DOHH2 (cell line): ENCODE results near the gene NUP210L.
"Not testable (repeated sequence)": the region's sequence is repeated elsewhere in the genome, so short reads cannot be mapped to it uniquely, and the experiment has no call there.

ENCODE experiments used
- H3F3A ChIP-seq: fragments of 200-600 bp; sonication (generic), shearing (Covaris generic); 2 replicates; pipeline ENCODE4 v1.6.0; 2016; ENCODE audit warnings: antibody characterized with exemption, mild to moderate bottlenecking; ENCODE audit not compliant: control insufficient read depth, insufficient read depth
- H3K27ac ChIP-seq: fragments of 200-600 bp; sonication (generic); 2 replicates; pipeline ENCODE4 v1.5.1; 2014; ENCODE audit warnings: low read depth, mild to moderate bottlenecking, low read length, moderate library complexity
- H3K27me3 ChIP-seq: fragments of 200-600 bp; sonication (generic); 2 replicates; pipeline ENCODE4 v1.6.1; 2014; ENCODE audit warnings: mild to moderate bottlenecking, low read length, mixed read lengths; ENCODE audit not compliant: control insufficient read depth
- H3K36me3 ChIP-seq: fragments of 200-600 bp; sonication (generic); 2 replicates; pipeline ENCODE4 v1.6.1; 2014; ENCODE audit warnings: mild to moderate bottlenecking, low read length, moderate library complexity, mixed read lengths; ENCODE audit not compliant: control insufficient read depth
- H3K4me1 ChIP-seq: fragments of 200-600 bp; sonication (generic); 2 replicates; pipeline ENCODE4 v1.6.1; 2014; ENCODE audit warnings: mild to moderate bottlenecking, low read length, mixed read lengths; ENCODE audit not compliant: control insufficient read depth
- H3K4me2 ChIP-seq: fragments of 200-600 bp; sonication (generic); 2 replicates; pipeline ENCODE4 v1.6.0; 2014; ENCODE audit warnings: mild to moderate bottlenecking, low read length, moderate library complexity
- H3K4me3 ChIP-seq: fragments of 200-600 bp; sonication (generic); 2 replicates; pipeline ENCODE4 v1.5.1; 2014; ENCODE audit warnings: mild to moderate bottlenecking, low read length, mixed read lengths
- H3K79me2 ChIP-seq: fragments of 200-600 bp; sonication (generic); 2 replicates; pipeline ENCODE4 v1.6.1; 2014; ENCODE audit warnings: mild to moderate bottlenecking, low read length, mixed read lengths; ENCODE audit not compliant: control insufficient read depth
- H3K9me2 ChIP-seq: fragments of 200-600 bp; sonication (generic); replicated peaks from 2 replicates; pipeline ENCODE4 v1.6.1; 2014; ENCODE audit warnings: mild to moderate bottlenecking, low read length, mixed read lengths; ENCODE audit not compliant: control insufficient read depth
- H3K9me3 ChIP-seq: fragments of 200-600 bp; sonication (generic); 2 replicates; pipeline ENCODE4 v1.6.1; 2014; ENCODE audit warnings: antibody characterized with exemption, low read length, mixed read lengths; ENCODE audit not compliant: control insufficient read depth, insufficient read depth
- H4K20me1 ChIP-seq: fragments of 200-600 bp; sonication (generic); 2 replicates; pipeline ENCODE4 v1.6.0; 2014; ENCODE audit warnings: low read depth, mild to moderate bottlenecking, antibody characterized with exemption, low read length, moderate library complexity; ENCODE audit not compliant: control insufficient read depth, insufficient read depth
- EZH2phosphoT487 ChIP-seq: fragments of 200-600 bp; sonication (generic); IDR thresholded peaks from 2 replicates; pipeline ENCODE4 v1.6.1; 2017; ENCODE audit warnings: borderline replicate concordance, mild to moderate bottlenecking, antibody characterized with exemption, low read length, moderate library complexity, mixed read lengths
- TF ChIP-seq, protein P1 (sequence below): fragments of 200-600 bp; sonication (generic); IDR thresholded peaks from one replicate; pipeline ENCODE4 v1.5.1; 2014; ENCODE audit warnings: antibody characterized with exemption, mild to moderate bottlenecking, low read depth, low read length; ENCODE audit not compliant: poor library complexity, severe bottlenecking

Gene NUP210L

DNA sequence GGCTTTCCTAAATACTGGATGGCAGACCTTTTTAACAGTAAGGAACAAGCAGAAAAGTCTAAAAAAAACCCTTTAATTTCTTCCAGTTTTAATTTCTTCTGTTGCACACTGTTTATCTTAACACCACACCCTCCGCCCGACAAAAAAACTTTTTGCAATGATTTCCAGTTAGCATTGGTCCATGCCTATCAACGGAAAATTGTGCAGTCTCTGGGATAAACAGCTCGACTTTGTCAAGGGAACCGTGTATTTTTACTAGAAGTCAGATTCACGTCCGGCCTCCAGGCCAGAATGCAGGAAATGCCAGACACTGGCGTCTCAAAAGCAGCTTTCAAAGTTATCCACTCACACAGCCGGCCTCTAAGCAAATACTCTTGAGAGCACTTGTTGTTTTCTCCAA is 378 bp upstream of the NUP210L start:
- peaks cover 26% of the 10 kb centered on the region for H3F3A ChIP-seq
- H3K4me2 ChIP-seq, result no peak overlapping the region
- no peaks in the 10 kb centered on the region for H3K9me2 ChIP-seq
- peaks cover 2% of the 10 kb centered on the region; the same call in 1 of the 2 replicates for H3K79me2 ChIP-seq
- no peaks in the 10 kb centered on the region for H4K20me1 ChIP-seq
- H3K9me3 ChIP-seq, result no peaks in the 10 kb centered on the region
- peaks cover 28% of the 10 kb centered on the region for H3K4me1 ChIP-seq
- no peak for TF ChIP-seq EZH2phosphoT487
- TF ChIP-seq, protein P1, sequence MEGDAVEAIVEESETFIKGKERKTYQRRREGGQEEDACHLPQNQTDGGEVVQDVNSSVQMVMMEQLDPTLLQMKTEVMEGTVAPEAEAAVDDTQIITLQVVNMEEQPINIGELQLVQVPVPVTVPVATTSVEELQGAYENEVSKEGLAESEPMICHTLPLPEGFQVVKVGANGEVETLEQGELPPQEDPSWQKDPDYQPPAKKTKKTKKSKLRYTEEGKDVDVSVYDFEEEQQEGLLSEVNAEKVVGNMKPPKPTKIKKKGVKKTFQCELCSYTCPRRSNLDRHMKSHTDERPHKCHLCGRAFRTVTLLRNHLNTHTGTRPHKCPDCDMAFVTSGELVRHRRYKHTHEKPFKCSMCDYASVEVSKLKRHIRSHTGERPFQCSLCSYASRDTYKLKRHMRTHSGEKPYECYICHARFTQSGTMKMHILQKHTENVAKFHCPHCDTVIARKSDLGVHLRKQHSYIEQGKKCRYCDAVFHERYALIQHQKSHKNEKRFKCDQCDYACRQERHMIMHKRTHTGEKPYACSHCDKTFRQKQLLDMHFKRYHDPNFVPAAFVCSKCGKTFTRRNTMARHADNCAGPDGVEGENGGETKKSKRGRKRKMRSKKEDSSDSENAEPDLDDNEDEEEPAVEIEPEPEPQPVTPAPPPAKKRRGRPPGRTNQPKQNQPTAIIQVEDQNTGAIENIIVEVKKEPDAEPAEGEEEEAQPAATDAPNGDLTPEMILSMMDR, result no peak
- no peaks in the 10 kb centered on the region for H3K27me3 ChIP-seq
- peaks cover 47% of the 10 kb centered on the region for H3K36me3 ChIP-seq
- H3K4me3 ChIP-seq, result no peak overlapping the region
- H3K27ac ChIP-seq, result no peak overlapping the region

DNA sequence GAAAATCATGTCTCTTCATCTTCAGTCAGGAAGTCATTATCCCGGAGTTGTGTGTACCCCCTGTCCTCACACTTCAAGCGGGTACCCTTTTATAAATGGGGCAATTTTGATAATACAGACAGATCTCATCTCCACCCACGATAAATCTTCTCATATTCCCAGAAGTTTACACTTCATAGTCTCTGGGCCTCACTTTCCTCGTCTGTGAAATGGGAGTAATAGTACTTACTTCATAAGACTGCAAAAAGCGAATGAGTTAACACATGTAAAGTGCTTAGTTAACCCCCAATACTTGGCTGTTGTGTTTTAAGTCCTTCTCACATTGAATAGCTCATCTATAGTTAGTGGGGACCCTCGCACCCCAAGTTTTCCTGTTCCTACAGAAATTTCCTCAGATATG is 820 bp downstream of the NUP210L start:
- H3K27ac ChIP-seq, result no peak overlapping the region
- H3F3A ChIP-seq, result peaks cover 16% of the 10 kb centered on the region
- peaks cover 35% of the 10 kb centered on the region for H3K36me3 ChIP-seq
- H3K4me1 ChIP-seq, result peaks cover 16% of the 10 kb centered on the region
- H3K4me3 ChIP-seq, result no peak overlapping the region
- no peaks in the 10 kb centered on the region for H3K9me3 ChIP-seq
- no peak overlapping the region for H3K4me2 ChIP-seq
- H3K27me3 ChIP-seq, result no peaks in the 10 kb centered on the region
- TF ChIP-seq, protein P1, result no peak
- no peak for TF ChIP-seq EZH2phosphoT487
- H4K20me1 ChIP-seq, result no peaks in the 10 kb centered on the region
- H3K9me2 ChIP-seq, result no peaks in the 10 kb centered on the region
- no peaks in the 10 kb centered on the region for H3K79me2 ChIP-seq

DNA sequence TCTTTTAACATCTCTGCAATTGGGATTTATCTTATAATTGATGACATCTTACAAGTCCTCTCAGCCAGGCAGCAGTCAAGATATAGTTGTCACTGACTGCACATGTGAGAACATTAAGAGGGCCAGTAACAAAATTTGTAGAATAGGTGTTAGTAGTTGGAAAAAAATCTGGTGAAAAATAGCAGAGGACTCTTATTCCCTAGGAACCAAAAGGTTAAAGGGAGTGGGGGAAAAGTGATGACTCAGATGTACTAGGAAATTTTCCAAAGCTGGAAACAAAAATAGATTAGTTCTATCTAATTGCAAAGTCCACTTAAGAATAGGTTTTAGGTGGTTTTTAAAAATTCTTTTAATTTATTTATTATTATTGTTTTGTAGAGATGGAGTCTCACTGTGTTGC is 3.6 kb downstream of the NUP210L start:
- H3K79me2 ChIP-seq, result no peaks in the 10 kb centered on the region
- no peaks in the 10 kb centered on the region for H3K9me3 ChIP-seq
- H3K36me3 ChIP-seq, result peaks cover 13% of the 10 kb centered on the region
- no peak overlapping the region for H3K4me2 ChIP-seq
- H3K27me3 ChIP-seq, result no peaks in the 10 kb centered on the region
- TF ChIP-seq, protein P1, result no peak
- no peak for TF ChIP-seq EZH2phosphoT487
- H3K9me2 ChIP-seq, result no peaks in the 10 kb centered on the region
- no peak overlapping the region for H3K27ac ChIP-seq
- H3K4me1 ChIP-seq, result no peaks in the 10 kb centered on the region
- no peaks in the 10 kb centered on the region for H4K20me1 ChIP-seq
- peaks cover 6% of the 10 kb centered on the region; the same call in 1 of the 2 replicates for H3F3A ChIP-seq
- H3K4me3 ChIP-seq, result no peak overlapping the region

DNA sequence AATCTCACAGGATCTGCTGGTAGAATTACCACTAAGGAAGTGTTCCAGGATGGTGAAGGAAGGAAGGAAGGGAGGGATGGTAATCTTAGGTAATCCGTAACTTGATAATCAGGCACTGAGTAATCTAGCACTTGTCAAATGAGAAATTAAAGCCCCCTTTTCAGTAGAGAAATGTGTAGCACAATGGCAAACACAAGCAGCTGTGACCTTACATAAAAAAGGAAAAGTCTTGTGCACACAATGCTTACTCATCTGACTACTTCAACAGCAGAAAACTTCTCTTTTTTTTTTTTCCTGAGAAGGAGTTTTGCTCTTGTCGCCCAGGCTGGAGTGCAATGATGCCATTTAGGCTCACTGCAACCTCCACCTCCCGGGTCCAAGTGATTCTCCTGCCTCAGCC is 6.1 kb downstream of the NUP210L start:
- Histone ChIP-seq H3K36me3 (no peaks in the 10 kb centered on the region), H4K20me1 (no peaks in the 10 kb centered on the region), H3K79me2 (no peaks in the 10 kb centered on the region), H3F3A (no peaks in the 10 kb centered on the region), H3K27ac (no peak overlapping the region), H3K4me2 (no peak overlapping the region), H3K4me3 (no peak overlapping the region), H3K9me3 (no peaks in the 10 kb centered on the region), H3K4me1 (no peaks in the 10 kb centered on the region), H3K9me2 (no peaks in the 10 kb centered on the region), H3K27me3 (no peaks in the 10 kb centered on the region)
- no peak for TF ChIP-seq EZH2phosphoT487
- TF ChIP-seq, protein P1, result no peak

DNA sequence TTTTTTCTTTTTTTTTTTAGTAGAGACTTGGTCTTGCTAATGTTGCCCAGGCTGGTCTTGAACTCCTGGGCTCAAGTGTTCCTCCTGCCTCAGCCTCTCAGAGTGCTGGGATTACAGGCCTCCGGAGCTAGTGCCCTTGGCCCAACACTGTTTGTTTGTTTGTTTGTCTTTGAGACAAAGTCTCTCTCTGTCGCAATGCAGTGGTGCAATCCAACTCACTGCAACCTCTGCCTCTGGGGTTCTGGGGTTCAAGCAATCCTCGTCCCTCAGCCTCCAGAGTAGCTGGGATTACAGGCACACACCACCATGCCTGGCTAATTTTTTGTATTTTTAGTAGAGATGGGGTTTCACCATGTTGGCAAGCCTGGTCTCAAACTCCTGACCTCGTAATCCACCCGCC is 7.4 kb downstream of the NUP210L start:
- not testable (repeated sequence) for H3K4me1 ChIP-seq

More for the DNA sequence above, 7.4 kb downstream of the NUP210L start:
- H3K27me3 ChIP-seq, H3K36me3 ChIP-seq, H3K9me2 ChIP-seq, H3K27ac ChIP-seq, H3K4me3 ChIP-seq, H4K20me1 ChIP-seq, H3K9me3 ChIP-seq, H3K4me2 ChIP-seq, H3F3A ChIP-seq, H3K79me2 ChIP-seq: not testable (repeated sequence)
